HAP-1 (cell line): ENCODE measurements around the gene PAX7.

Experiments used
- DNase-seq, 2 experiments: peaks; one replicate each; pipeline ENCODE4 v3.0.0-alpha.2; 2016 to 2020; ENCODE audit warnings: low spot score in 2 of 2
- H3K27me3 ChIP-seq: fragments of 250-450 bp; sonication (Bioruptor Pico); 2 replicates; pipeline ENCODE4 v1.5.1; 2020; ENCODE audit warnings: low read depth, mild to moderate bottlenecking, moderate library complexity
- H3K36me3 ChIP-seq: fragments of 250-450 bp; sonication (Bioruptor Pico); replicated peaks from 2 replicates; pipeline ENCODE4 v1.5.1; 2020; ENCODE audit warnings: mild to moderate bottlenecking
- H3K4me1 ChIP-seq: fragments of 250-450 bp; sonication (Bioruptor Pico); 2 replicates; pipeline ENCODE4 v1.5.1; 2020; ENCODE audit warnings: mild to moderate bottlenecking
- H3K4me3 ChIP-seq: fragments of 250-450 bp; sonication (Bioruptor Pico); 2 replicates; pipeline ENCODE4 v1.5.1; 2020; ENCODE audit warnings: mild to moderate bottlenecking, moderate library complexity
- H3K9me3 ChIP-seq: fragments of 250-450 bp; sonication (Bioruptor Pico); 2 replicates; pipeline ENCODE4 v1.5.1; 2020; ENCODE audit warnings: mild to moderate bottlenecking, moderate library complexity
- in situ Hi-C: fragments of 300-500 bp; cut with MboI; formaldehyde crosslinking; loops from 3 replicates; pipeline ENCODE4 v1.14.3; 2020; ENCODE audit warnings: low sequenced_read_pairs, inconsistent platforms, mixed read lengths

Gene PAX7

DNA sequence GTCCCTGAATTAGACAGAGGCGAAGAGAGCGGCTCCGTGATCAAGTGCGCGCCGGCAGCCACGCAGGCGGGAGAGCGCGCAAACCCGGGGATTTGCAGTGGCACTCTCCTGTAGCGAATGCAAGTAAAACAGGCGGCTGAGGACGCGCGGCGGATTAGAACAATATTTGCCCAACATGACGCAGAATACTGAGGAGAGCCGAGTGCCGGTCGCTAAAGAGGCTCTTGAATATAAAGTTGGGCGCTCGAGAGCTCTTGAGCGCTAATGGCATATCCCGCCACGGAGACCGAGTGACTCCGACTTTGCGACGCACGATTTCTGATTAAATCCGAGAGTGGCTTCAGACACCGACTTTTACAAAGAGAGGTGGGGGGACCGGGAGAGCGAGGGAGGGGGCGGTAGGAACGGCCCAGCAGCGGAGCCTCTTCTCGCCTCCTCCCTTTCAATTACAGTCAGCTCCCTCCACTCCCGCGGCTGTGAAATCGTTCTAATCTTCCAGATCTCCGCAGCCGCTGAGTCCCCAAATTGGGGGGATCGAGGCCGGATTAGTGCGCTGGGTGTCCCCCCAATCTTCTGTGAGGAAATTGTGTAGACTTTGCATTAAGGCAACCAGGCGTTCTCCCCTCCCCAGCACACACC, 2.3 kb downstream of the PAX7 start:
- Histone ChIP-seq H3K9me3 (no peaks in the 10 kb centered on the region), H3K4me3 (no peak overlapping the region), H3K27me3 (peaks cover 96% of the 10 kb centered on the region), H3K4me1 (no peaks in the 10 kb centered on the region), H3K36me3 (no peaks in the 10 kb centered on the region)
- DNase-seq = no peak
- in situ Hi-C loops = no loop called here

GRCh38 chr1:18633422-18634155, 2.9 kb downstream of the PAX7 start:
- no peaks in the 10 kb centered on the region for H3K36me3 ChIP-seq
- DNase-seq = no peak
- in situ Hi-C loops = no loop called here
- H3K27me3 ChIP-seq = peaks cover 96% of the 10 kb centered on the region
- no peaks in the 10 kb centered on the region for H3K9me3 ChIP-seq
- no peak overlapping the region for H3K4me3 ChIP-seq
- no peaks in the 10 kb centered on the region for H3K4me1 ChIP-seq

DNA sequence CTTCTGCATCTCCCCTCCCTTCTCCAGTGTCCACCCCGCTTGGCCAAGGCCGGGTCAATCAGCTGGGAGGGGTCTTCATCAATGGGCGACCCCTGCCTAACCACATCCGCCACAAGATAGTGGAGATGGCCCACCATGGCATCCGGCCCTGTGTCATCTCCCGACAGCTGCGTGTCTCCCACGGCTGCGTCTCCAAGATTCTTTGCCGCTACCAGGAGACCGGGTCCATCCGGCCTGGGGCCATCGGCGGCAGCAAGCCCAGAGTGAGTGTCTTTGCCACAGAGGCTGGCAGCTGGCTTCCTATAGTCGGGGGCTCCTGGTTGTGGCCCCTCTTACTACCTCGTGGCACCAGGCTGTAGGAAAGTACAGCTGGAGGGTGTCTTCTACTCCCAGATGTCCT, 3.6 kb downstream of the PAX7 start:
- H3K4me1 ChIP-seq = no peaks in the 10 kb centered on the region
- no peaks in the 10 kb centered on the region for H3K36me3 ChIP-seq
- no peak for DNase-seq
- in situ Hi-C loops = no loop called here
- H3K9me3 ChIP-seq = no peaks in the 10 kb centered on the region
- H3K4me3 ChIP-seq = no peak overlapping the region
- peaks cover 96% of the 10 kb centered on the region for H3K27me3 ChIP-seq

- no peaks in the 10 kb centered on the region for H3K9me3 ChIP-seq
- in situ Hi-C loops = no loop called here
- DNase-seq = no peak
- H3K36me3 ChIP-seq = no peaks in the 10 kb centered on the region
- H3K4me3 ChIP-seq = no peak overlapping the region
- H3K4me1 ChIP-seq = no peaks in the 10 kb centered on the region
- H3K27me3 ChIP-seq = peaks cover 96% of the 10 kb centered on the region
These were observed 4.5 kb downstream of the PAX7 start for GRCh38 chr1:18635070-18635577.

- no peaks in the 10 kb centered on the region for H3K9me3 ChIP-seq
- H3K27me3 ChIP-seq = peaks cover 94% of the 10 kb centered on the region
- in situ Hi-C loops = no loop called here
- DNase-seq = no peak
- H3K36me3 ChIP-seq = no peaks in the 10 kb centered on the region
- no peak overlapping the region for H3K4me3 ChIP-seq
- no peaks in the 10 kb centered on the region for H3K4me1 ChIP-seq
These were observed 5.4 kb downstream of the PAX7 start for GRCh38 chr1:18635891-18636595.

DNA sequence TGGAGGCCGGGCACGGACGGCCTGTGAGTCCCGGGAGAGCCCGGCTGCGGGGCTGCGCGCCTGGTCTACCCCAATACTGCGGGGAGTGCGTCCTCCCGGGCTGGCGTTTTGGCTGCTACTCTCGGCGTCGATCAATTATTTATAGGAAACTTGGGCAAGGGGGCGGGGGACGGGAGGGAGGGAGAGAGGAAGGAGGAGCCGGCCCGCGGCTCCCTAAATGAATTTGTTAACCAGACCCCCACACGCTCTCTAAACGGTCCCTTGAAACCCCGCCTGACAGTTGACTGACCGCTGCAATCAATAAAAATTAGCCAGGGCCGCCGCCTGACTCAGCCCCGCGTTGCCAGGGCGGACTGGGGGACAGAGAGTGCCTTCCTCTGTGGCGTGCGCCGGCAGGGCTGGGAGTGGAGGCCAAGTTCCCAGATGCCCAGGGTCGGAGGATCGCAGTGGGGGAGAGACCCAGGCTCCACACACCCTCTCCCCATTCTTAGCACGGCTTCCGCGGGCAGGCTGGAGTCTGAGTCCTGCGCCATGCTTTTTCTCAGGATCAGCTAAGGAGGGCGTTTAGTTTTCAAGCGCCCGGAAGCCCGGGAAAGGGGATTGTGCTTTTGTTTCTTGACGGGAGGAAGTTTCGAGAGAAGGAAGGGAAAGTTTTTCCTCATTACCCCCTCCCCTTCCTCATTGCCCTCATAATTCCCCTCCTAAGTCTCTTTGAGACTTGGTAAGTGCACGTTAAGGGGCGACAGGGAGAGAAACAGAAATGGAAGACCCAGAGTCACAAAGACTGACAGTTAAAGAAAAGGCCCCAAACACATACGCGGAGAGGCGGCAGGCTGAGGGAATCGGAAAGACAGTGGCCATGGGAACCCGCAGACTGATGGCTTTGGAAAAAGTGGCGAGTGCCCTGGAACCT, 6.2 kb downstream of the PAX7 start:
- H3K36me3 ChIP-seq = no peaks in the 10 kb centered on the region

GRCh38 chr1:18637511-18637960, 6.9 kb downstream of the PAX7 start:
- H3K4me1 ChIP-seq = no peaks in the 10 kb centered on the region
- in situ Hi-C loops = no loop called here

More for the DNA sequence above, 6.2 kb downstream of the PAX7 start:
- in situ Hi-C loops = no loop called here
- no peak overlapping the region for H3K4me3 ChIP-seq
- no peak for DNase-seq
- H3K9me3 ChIP-seq = no peaks in the 10 kb centered on the region
- peaks cover 96% of the 10 kb centered on the region for H3K27me3 ChIP-seq
- H3K4me1 ChIP-seq = no peaks in the 10 kb centered on the region

GRCh38 chr1:18637962-18638834, 7.6 kb downstream of the PAX7 start:
- H3K27me3 ChIP-seq = peaks cover 96% of the 10 kb centered on the region
- no peaks in the 10 kb centered on the region for H3K4me1 ChIP-seq
- in situ Hi-C loops = no loop called here

More at GRCh38 chr1:18637511-18637960, 6.9 kb downstream of the PAX7 start:
- H3K9me3 ChIP-seq = no peaks in the 10 kb centered on the region
- H3K4me3 ChIP-seq = no peak overlapping the region
- no peaks in the 10 kb centered on the region for H3K36me3 ChIP-seq
- H3K27me3 ChIP-seq = peaks cover 97% of the 10 kb centered on the region
- DNase-seq = no peak

GRCh38 chr1:18638835-18639364, 8.3 kb downstream of the PAX7 start:
- Histone ChIP-seq H3K36me3 (no peaks in the 10 kb centered on the region), H3K9me3 (no peaks in the 10 kb centered on the region), H3K4me3 (no peak overlapping the region), H3K27me3 (peaks cover 96% of the 10 kb centered on the region), H3K4me1 (no peaks in the 10 kb centered on the region)
- no peak for DNase-seq
- in situ Hi-C loops = no loop called here

More at GRCh38 chr1:18637962-18638834, 7.6 kb downstream of the PAX7 start:
- H3K9me3 ChIP-seq = no peaks in the 10 kb centered on the region
- no peak overlapping the region for H3K4me3 ChIP-seq
- H3K36me3 ChIP-seq = no peaks in the 10 kb centered on the region
- DNase-seq = no peak

DNA sequence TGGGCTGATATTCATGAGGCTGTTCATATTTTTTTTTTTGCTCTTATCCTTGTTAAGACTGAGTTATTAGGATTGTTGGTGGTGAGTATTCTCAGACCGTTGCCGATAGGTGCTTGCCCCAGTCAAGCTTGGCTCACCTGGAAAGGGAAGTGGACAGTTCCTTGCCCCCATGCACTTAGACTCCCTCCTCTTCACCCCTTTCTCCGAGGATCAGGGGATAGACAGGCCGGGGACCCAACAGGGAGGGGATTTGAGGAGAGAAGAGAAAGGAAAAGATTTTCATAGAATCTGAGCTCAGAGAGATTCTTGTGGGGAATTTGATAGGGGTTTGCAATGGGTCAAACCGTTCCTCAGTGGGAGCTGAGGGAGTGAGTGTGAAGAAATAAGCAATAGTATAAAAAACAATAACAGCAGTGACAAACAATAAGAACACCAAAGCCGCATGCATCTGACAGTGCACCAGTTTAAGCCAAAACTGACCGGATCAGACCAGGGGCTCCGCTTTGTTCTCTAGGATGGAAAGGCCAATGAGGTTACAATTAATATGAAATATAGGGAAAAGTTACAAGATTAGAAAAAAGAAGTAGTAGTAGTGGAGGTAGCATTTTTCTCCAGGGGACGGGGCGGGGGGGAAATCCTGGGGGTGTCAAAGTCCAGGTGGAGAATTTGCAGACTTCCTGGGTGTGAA, 8.9 kb downstream of the PAX7 start:
- Histone ChIP-seq H3K4me3 (no peak overlapping the region), H3K4me1 (no peaks in the 10 kb centered on the region), H3K9me3 (no peaks in the 10 kb centered on the region), H3K27me3 (peaks cover 96% of the 10 kb centered on the region), H3K36me3 (no peaks in the 10 kb centered on the region)
- in situ Hi-C loops = no loop called here
- no peak for DNase-seq

- no peaks in the 10 kb centered on the region for H3K9me3 ChIP-seq
- H3K4me3 ChIP-seq = no peak overlapping the region
- DNase-seq = no peak
- in situ Hi-C loops = no loop called here
- H3K36me3 ChIP-seq = no peaks in the 10 kb centered on the region
- peaks cover 96% of the 10 kb centered on the region for H3K27me3 ChIP-seq
- H3K4me1 ChIP-seq = no peaks in the 10 kb centered on the region
These were observed 9.8 kb downstream of the PAX7 start for GRCh38 chr1:18640228-18641004.
